ENCODE measurements around the gene WDR83.
"Not testable (repeated sequence)": the region's sequence is repeated elsewhere in the genome, so short reads cannot be mapped to it uniquely, and the experiment has no call there.

The WDR83 gene

DNA sequence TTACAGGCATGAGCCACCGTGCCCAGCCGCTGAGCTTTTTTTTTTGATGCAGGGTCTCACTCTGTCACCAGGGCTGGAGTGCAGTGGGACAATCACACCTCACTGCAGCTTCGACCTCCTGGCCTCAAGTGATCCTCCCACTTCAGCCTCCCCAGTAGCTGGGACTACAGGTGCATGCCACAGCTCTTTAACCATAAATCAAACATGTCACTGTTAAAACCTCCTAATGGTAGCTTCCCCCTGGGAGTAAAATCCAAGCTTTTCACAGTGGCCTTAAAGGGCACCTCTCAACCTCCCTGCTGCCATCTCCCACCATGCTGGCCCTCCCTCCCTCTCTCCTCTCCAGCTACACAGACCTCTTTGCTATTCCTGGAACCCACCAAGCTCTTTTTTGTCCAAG, 19.2 kb downstream of the WDR83 start:
- no peak for DNase-seq (ENCODE audit: low read depth in 2 of 2)

DNA sequence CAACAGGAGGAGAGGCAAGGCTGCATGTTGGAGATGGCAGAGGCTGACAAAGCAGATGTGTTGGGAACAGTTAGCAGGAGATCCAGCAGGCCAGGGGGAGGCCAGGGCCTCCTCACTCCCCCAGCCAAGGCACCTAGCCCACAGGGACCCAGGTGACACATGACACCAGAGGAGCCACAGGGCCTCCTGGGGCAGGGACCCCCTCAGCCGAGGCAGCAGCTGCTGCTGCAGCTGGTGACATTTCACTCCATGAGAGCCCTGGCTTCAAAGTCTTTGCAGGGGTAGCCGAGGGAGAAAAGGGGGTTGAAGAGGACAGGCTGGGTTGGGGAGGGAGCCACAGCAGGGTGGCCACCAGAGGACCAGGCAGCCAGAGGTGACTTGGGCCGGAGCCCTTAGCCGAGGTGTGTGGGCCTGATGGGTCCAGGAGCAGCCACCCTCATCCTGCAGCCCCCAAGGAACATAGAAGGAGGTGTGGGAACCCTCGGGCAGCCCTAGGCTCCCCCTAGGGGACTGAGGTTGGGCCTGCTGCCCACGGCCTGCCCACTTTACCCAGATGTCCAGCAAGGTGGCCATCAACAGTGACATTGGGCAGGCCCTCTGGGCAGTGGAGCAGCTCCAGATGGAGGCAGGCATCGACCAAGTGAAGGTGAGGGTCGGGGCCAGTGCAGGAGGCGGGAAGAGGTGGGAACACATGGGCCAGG, 21.0 kb downstream of the WDR83 start, which contains the start of gene GNG14:
TSS of gene GNG14 (plus strand) at position 503 of the 701 bp plus-strand sequence. CDS start at position 554, 51 bp downstream.
- DNase-seq (ENCODE audit: low read depth in 2 of 2): no peak

GRCh38 chr19:12689012-12689411, 22.4 kb downstream of the WDR83 start:
- no peak for DNase-seq (ENCODE audit: low read depth in 2 of 2)

DNA sequence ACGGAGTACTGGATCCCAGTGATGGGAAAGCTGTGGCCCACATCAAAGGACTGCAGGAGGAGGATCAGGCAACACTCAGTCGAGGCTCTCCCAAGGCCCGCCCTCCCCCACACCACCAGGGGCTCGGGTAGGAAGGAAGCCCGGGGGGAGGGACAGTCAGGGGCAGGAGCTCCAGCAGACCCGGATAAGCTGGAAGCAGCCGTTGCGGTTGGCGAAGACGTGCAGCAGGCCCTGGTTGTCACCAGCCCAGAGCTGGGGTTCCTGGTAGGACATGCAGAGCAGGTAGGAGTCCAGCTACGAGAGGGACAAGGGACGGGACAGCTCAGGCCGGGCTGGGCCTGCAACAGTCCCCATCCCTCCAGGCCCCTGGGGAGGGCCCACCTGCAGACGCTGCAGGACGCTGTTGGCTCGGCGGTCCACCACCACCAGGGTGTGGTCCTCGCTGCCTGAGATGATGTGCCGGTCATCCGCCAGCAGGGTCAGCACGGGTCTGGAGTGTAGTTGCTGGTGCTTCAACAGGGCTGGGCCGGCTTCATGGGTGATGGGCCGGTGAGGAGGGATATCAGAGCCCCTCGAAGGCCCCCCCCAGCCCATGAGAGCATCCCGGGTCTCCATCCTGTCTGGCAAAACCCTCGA, 23.1 kb downstream of the WDR83 start:
- DNase-seq (ENCODE audit: low read depth in 2 of 2): no peak

DNA sequence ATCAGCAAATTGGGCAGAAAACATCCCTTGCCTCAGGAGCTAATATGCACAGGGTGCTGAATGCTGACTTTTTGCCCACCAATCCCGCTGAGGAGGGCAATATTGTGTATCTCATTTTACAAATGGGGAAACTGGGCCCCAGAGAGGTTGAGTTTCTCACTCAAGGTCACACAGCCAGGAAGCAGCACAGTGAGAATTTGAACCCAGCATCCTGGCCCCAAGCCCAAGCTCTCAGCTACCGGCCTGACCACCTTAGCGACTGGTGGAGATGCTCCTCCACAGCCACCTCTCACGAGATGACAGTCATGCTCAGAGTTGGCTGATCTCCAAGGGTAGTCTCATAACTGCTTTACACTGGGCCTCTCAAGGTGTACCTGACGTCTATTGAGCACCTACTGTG, 26.4 kb downstream of the WDR83 start:
- DNase-seq (ENCODE audit: low read depth in 2 of 2): no peak

- no peak for DNase-seq (ENCODE audit: low read depth in 2 of 2)
Observed at GRCh38 chr19:12694641-12695040, 28.0 kb downstream of the WDR83 start.

GRCh38 chr19:12695096-12695495, 28.5 kb downstream of the WDR83 start:
- no peak for DNase-seq (ENCODE audit: low read depth in 2 of 2)

GRCh38 chr19:12695514-12695913, 28.9 kb downstream of the WDR83 start:
- no peak for DNase-seq (ENCODE audit: low read depth in 2 of 2)

DNA sequence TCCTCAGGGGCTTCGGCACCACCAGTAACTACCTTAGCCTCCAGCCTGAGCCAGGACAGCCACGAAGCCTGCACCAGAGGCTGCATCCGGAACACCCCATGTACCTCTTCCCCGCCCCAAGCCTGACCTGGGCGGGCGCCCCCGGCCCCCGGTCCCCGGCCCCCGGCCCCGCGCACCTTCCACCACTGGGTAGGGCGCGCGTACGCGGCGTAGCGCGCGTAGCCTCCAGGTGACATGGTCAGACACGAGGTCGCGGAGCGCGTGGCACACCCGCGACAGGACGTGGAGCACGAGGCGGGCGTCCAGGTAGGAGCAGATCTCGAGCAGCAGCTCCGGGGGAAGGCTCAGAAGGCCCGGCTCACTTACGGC, 29.4 kb downstream of the WDR83 start:
- no peak for DNase-seq (ENCODE audit: low read depth in 2 of 2)

GRCh38 chr19:12696366-12697335, 30.0 kb downstream of the WDR83 start, which contains the start of gene FBXW9:
Gene FBXW9, minus strand, starts transcription at chr19:12696631. Its CDS starts 50 bp downstream, at chr19:12696581.
- peak; percentile 94 to 97 for DNase-seq (ENCODE audit: low read depth in 2 of 2)

GRCh38 chr19:12697425-12697824, 30.8 kb downstream of the WDR83 start:
- not testable (repeated sequence) for DNase-seq (ENCODE audit: low read depth in 2 of 2)

DNA sequence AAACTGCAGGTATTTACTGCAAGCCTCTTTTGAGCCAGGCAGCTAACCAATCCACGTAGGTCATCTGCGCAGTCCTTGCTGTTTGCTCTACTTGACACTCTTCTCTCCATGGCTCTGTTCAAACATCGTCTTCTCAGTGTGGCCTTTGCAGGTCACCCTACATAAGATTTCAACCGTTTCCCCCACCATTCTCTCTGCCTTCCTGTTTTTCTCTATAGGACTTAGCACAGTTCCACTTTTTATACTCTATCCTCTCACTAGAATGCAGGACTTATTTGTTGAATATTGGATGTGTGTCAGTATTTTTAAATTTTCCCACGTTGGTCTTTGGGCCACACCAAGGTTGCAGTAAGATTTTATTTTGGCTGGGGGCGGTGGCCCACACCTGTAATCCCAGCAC, 31.5 kb downstream of the WDR83 start:
- DNase-seq (ENCODE audit: low read depth in 2 of 2): no peak

- DNase-seq (ENCODE audit: low read depth in 2 of 2): no peak
Observed at GRCh38 chr19:12701596-12702282, 35.1 kb downstream of the WDR83 start.

DNA sequence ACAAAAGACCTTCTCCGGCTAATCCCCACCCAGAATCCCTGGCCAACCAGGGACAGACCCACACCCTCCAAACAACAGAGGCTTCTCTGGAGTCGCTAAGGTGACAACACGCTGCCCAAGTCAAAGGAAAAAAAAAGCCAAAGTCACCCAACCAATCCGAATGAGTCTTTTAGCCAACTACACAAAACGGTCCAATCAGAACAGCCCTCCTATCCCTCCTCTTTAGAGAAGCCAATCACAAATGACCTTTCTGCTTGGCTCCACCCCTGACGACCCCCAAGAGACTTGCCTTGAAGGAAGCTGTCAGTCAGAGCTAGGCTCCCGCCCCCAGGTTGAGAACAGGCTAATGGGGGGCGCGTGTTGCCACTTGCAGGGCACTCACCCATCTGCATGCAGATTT, 36.4 kb downstream of the WDR83 start:
- DNase-seq (ENCODE audit: low read depth in 2 of 2): no peak

DNA sequence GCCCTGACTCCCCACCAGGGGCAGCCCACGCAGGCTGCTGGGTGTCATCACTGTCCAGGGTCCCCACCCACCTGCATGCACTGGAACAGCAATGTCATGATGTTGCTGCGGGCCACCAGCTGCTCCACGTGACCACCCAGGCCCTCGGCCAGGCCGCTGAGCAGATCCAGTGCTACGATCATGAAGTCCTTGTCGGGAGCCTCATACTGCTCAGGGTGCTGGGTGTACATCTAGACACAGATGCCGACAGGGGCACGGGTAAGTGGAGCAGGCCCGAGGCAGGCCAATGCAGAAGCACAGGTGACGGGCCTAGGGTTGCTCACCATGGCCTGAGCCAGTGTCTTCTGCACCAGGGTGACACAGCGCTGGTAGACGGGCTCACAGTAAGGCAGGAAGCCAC, 38.6 kb downstream of the WDR83 start:
- no peak for DNase-seq (ENCODE audit: low read depth in 2 of 2)

GRCh38 chr19:12705654-12706331, 39.2 kb downstream of the WDR83 start:
- DNase-seq (ENCODE audit: low read depth in 2 of 2): no peak

DNA sequence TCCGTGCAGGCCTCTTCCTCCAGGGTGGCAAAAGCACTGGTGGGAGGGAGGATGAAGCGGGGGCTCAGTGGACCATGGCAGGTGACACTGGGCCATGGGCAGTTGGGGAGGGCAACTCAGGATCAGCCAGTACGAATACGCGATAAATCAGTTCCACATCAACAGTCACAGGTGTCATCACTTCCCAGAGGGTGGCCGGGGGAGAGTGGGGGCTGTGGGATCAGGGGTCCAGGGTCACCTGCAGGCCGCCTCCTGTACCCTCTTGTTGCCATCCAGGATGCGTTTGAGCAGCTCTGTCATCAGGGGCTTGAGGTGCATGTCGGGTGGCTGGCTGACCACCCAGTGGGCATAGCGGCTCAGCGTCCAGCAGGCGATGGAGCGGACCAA, 39.7 kb downstream of the WDR83 start:
- DNase-seq (ENCODE audit: low read depth in 2 of 2): no peak

GRCh38 chr19:12708641-12709040, 42.0 kb downstream of the WDR83 start:
- no peak for DNase-seq (ENCODE audit: low read depth in 2 of 2)

GRCh38 chr19:12711187-12711586, 44.6 kb downstream of the WDR83 start:
- DNase-seq (ENCODE audit: low read depth in 2 of 2): no peak

DNA sequence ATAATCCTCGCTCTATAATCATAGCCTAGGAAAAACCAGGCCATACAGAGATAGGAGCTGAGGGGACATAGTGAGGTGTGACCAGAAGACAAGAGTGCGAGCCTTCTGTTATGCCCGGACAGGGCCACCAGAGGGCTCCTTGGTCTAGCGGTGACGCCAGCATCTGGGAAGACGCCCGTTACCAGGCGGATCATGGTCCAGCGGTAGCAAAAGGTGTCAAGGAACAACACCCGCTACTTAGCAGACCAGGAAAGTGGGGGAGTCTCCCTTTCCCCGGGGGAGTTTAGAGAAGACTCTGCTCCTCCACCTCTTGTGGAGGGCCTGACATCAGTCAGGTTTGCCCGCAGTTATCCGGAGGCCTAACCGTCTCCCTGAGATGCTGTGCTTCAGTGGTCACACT, 45.5 kb downstream of the WDR83 start:
- not testable (repeated sequence) for DNase-seq (ENCODE audit: low read depth in 2 of 2)

- DNase-seq (ENCODE audit: low read depth in 2 of 2): not testable (repeated sequence)
Observed at GRCh38 chr19:12713304-12713703, 46.7 kb downstream of the WDR83 start.
